Loucy (cell line): ENCODE results near the gene CXCL5.

Experiments
- H2AFZ ChIP-seq: fragments of 200-600 bp; sonication (generic); 2 replicates; pipeline ENCODE4 v1.6.0; 2016; ENCODE audit warnings: antibody characterized with exemption, mild to moderate bottlenecking, low read length, moderate library complexity
- H3F3A ChIP-seq: fragments of 200-600 bp; 2 replicates; pipeline ENCODE4 v1.6.0; 2016; ENCODE audit warnings: antibody characterized with exemption, low read depth, mild to moderate bottlenecking
- H3K27me3 ChIP-seq: fragments of 200-600 bp; sonication (generic); 2 replicates; pipeline ENCODE4 v1.6.1; 2014; ENCODE audit warnings: low read length, mild to moderate bottlenecking; ENCODE audit not compliant: insufficient read depth, poor library complexity, severe bottlenecking
- H3K36me3 ChIP-seq: fragments of 200-600 bp; sonication (generic); 2 replicates; pipeline ENCODE4 v1.6.1; 2016; ENCODE audit warnings: low read length; ENCODE audit not compliant: insufficient read depth
- H3K4me1 ChIP-seq: fragments of 200-600 bp; sonication (generic); 2 replicates; pipeline ENCODE4 v1.5.1; 2014; ENCODE audit warnings: low read length, mild to moderate bottlenecking; ENCODE audit not compliant: insufficient read depth, poor library complexity, severe bottlenecking
- H3K4me2 ChIP-seq: fragments of 200-600 bp; sonication (generic); 2 replicates; pipeline ENCODE4 v1.6.0; 2014; ENCODE audit warnings: antibody characterized with exemption, low read length, low read depth, mild to moderate bottlenecking; ENCODE audit not compliant: poor library complexity, severe bottlenecking
- H3K4me3 ChIP-seq: fragments of 200-600 bp; sonication (generic); 2 replicates; pipeline ENCODE4 v1.5.1; 2014; ENCODE audit warnings: low read length, mild to moderate bottlenecking, mixed read lengths; ENCODE audit not compliant: poor library complexity, severe bottlenecking
- H3K79me2 ChIP-seq: fragments of 200-600 bp; sonication (generic); 2 replicates; pipeline ENCODE4 v1.6.1; 2014; ENCODE audit warnings: low read length; ENCODE audit not compliant: insufficient read depth
- H3K9ac ChIP-seq: fragments of 200-600 bp; sonication (generic); 2 replicates; pipeline ENCODE4 v1.6.0; 2014; ENCODE audit warnings: mild to moderate bottlenecking, low read depth, low read length, moderate library complexity; ENCODE audit not compliant: poor library complexity, severe bottlenecking
- H3K9me2 ChIP-seq: fragments of 200-600 bp; sonication (generic); replicated peaks from 2 replicates; pipeline ENCODE4 v1.6.1; 2016; ENCODE audit warnings: low read depth, low read length, mixed read lengths
- H3K9me3 ChIP-seq: fragments of 200-600 bp; sonication (generic); 2 replicates; pipeline ENCODE4 v1.6.1; 2014; ENCODE audit warnings: mild to moderate bottlenecking, antibody characterized with exemption, low read length, low read depth; ENCODE audit not compliant: insufficient read depth
- H4K20me1 ChIP-seq: fragments of 200-600 bp; sonication (generic); 2 replicates; pipeline ENCODE4 v1.6.0; 2014; ENCODE audit warnings: antibody characterized with exemption, low read length, mild to moderate bottlenecking; ENCODE audit not compliant: insufficient read depth, poor library complexity, severe bottlenecking
- CTCF ChIP-seq: fragments of 200-600 bp; sonication (generic); conservative IDR thresholded peaks from 2 replicates; pipeline ENCODE4 v1.5.1; 2014; ENCODE audit warnings: mild to moderate bottlenecking, antibody characterized with exemption, low read length
- EZH2phosphoT487 ChIP-seq: fragments of 200-600 bp; IDR thresholded peaks from 2 replicates; pipeline ENCODE4 v1.6.1; 2018; ENCODE audit warnings: antibody characterized with exemption, mild to moderate bottlenecking, moderate library complexity, borderline replicate concordance

The CXCL5 gene

GRCh38 chr4:73991742-73992000 is 6.8 kb downstream of the CXCL5 start:
- no peaks in the 10 kb centered on the region for H4K20me1 ChIP-seq
- H3K4me2 ChIP-seq: no peak overlapping the region
- H3K27me3 ChIP-seq: no peaks in the 10 kb centered on the region
- no peak overlapping the region for H3K9ac ChIP-seq
- no peak for TF ChIP-seq EZH2phosphoT487
- TF ChIP-seq CTCF: no peak
- H2AFZ ChIP-seq: no peak overlapping the region
- H3K9me3 ChIP-seq: no peaks in the 10 kb centered on the region
- peaks cover 9% of the 10 kb centered on the region for H3K4me1 ChIP-seq
- H3K9me2 ChIP-seq: no peaks in the 10 kb centered on the region
- no peak overlapping the region for H3K4me3 ChIP-seq
- H3F3A ChIP-seq: no peaks in the 10 kb centered on the region
- no peaks in the 10 kb centered on the region for H3K79me2 ChIP-seq
- H3K36me3 ChIP-seq: no peaks in the 10 kb centered on the region

- no peak for TF ChIP-seq CTCF
- no peak for TF ChIP-seq EZH2phosphoT487
These were observed 7.3 kb downstream of the CXCL5 start for GRCh38 chr4:73990988-73991741.

GRCh38 chr4:73989928-73990327 is 8.5 kb downstream of the CXCL5 start:
- Histone ChIP-seq H3K4me1 (peaks cover 9% of the 10 kb centered on the region), H3F3A (no peaks in the 10 kb centered on the region), H4K20me1 (no peaks in the 10 kb centered on the region), H3K9me3 (no peaks in the 10 kb centered on the region), H3K36me3 (no peaks in the 10 kb centered on the region), H3K9me2 (no peaks in the 10 kb centered on the region), H3K4me2 (no peak overlapping the region), H3K9ac (no peak overlapping the region), H2AFZ (no peak overlapping the region), H3K4me3 (no peak overlapping the region), H3K27me3 (no peaks in the 10 kb centered on the region), H3K79me2 (no peaks in the 10 kb centered on the region)
- TF ChIP-seq CTCF (no peak), EZH2phosphoT487 (no peak)

More at GRCh38 chr4:73990988-73991741, 7.3 kb downstream of the CXCL5 start:
- Histone ChIP-seq H3K36me3 (no peaks in the 10 kb centered on the region), H3K27me3 (no peaks in the 10 kb centered on the region), H2AFZ (no peak overlapping the region), H3F3A (no peaks in the 10 kb centered on the region), H3K4me2 (no peak overlapping the region), H3K4me1 (peaks cover 9% of the 10 kb centered on the region), H3K9me3 (no peaks in the 10 kb centered on the region), H3K9ac (no peak overlapping the region), H3K4me3 (no peak overlapping the region), H4K20me1 (no peaks in the 10 kb centered on the region), H3K79me2 (no peaks in the 10 kb centered on the region), H3K9me2 (no peaks in the 10 kb centered on the region)
